Neural cell (in vitro differentiated cells): Measurements from ENCODE around the gene DNAJC15. TPM values are rescaled to one million over a fixed set of nuclear protein-coding genes. Genes with fewer than 3 reads are reported as not detected.
A peak's percentile ranks its signal among the peaks of the same experiment; 100 is the strongest.

ENCODE experiments used
- H2AFZ ChIP-seq: fragments of 200-600, 300-800 bp; sonication (generic), shearing (Covaris generic); 2 replicates; pipeline ENCODE4 v1.6.0; 2014; ENCODE audit warnings: low read depth, mild to moderate bottlenecking, antibody characterized with exemption, low read length, moderate library complexity
- H3F3A ChIP-seq: fragments of 200-600 bp; shearing (Covaris generic); 2 replicates; pipeline ENCODE4 v1.6.1; 2016; ENCODE audit warnings: mild to moderate bottlenecking, moderate library complexity, mixed read lengths, antibody characterized with exemption, low read length; ENCODE audit not compliant: insufficient read depth, poor library complexity, severe bottlenecking
- H3K27ac ChIP-seq: fragments of 200-600, 300-800 bp; sonication (generic), shearing (Covaris generic); 2 replicates; pipeline ENCODE4 v1.5.1; 2014; ENCODE audit warnings: mild to moderate bottlenecking, low read length, moderate library complexity
- H3K27me3 ChIP-seq: fragments of 300-800, 200-600 bp; sonication (generic), shearing (Covaris generic); 2 replicates; pipeline ENCODE4 v1.6.0; 2014; ENCODE audit warnings: mild to moderate bottlenecking, low read depth, low read length, moderate library complexity; ENCODE audit not compliant: insufficient read depth
- H3K36me3 ChIP-seq: fragments of 300-800, 200-600 bp; sonication (generic), shearing (Covaris generic); 2 replicates; pipeline ENCODE4 v1.5.1; 2014; ENCODE audit warnings: mild to moderate bottlenecking, antibody characterized with exemption, low read length, moderate library complexity; ENCODE audit not compliant: insufficient read depth
- H3K4me2 ChIP-seq: fragments of 300-800, 200-600 bp; sonication (generic), shearing (Covaris generic); 2 replicates; pipeline ENCODE4 v1.6.0; 2014; ENCODE audit warnings: mild to moderate bottlenecking, low read length
- H3K4me3 ChIP-seq: fragments of 300-800, 200-600 bp; sonication (generic), shearing (Covaris generic); 2 replicates; pipeline ENCODE4 v1.5.1; 2014; ENCODE audit warnings: mild to moderate bottlenecking, low read length, moderate library complexity
- H3K79me2 ChIP-seq: fragments of 200-600 bp; shearing (Covaris generic); replicated peaks from 2 replicates; pipeline ENCODE4 v1.6.0; 2014; ENCODE audit warnings: mild to moderate bottlenecking, low read length, moderate library complexity; ENCODE audit not compliant: insufficient read depth
- H3K9ac ChIP-seq: fragments of 300-800, 200-600 bp; sonication (generic), shearing (Covaris generic); 2 replicates; pipeline ENCODE4 v1.6.1; 2016; ENCODE audit warnings: mild to moderate bottlenecking, low read length, mixed read lengths
- H3K9me2 ChIP-seq: fragments of 200-600 bp; shearing (Covaris generic); 2 replicates; pipeline ENCODE4 v1.6.1; 2016; ENCODE audit warnings: mild to moderate bottlenecking, low read length, mixed read lengths; ENCODE audit not compliant: insufficient read depth
- H3K9me3 ChIP-seq: fragments of 200-600, 300-800 bp; sonication (generic), shearing (Covaris generic); 2 replicates; pipeline ENCODE4 v1.6.1; 2016; ENCODE audit warnings: mild to moderate bottlenecking, mixed run types, low read length, moderate library complexity, mixed read lengths
- H4K20me1 ChIP-seq: fragments of 200-600 bp; shearing (Covaris generic); 2 replicates; pipeline ENCODE4 v1.6.1; 2016; ENCODE audit warnings: mild to moderate bottlenecking, mixed run types; ENCODE audit not compliant: insufficient read depth
- CTCF ChIP-seq: fragments of 450-650 bp; IDR thresholded peaks from 2 replicates; pipeline ENCODE4 v1.5.1; 2014; ENCODE audit warnings: antibody characterized with exemption, mild to moderate bottlenecking, moderate library complexity; ENCODE audit not compliant: poor library complexity, severe bottlenecking
- EP300 ChIP-seq: fragments of 450-650 bp; conservative IDR thresholded peaks from 2 replicates; pipeline ENCODE4 v1.6.1; 2014; ENCODE audit warnings: antibody characterized with exemption, mild to moderate bottlenecking, moderate library complexity; ENCODE audit not compliant: poor library complexity, severe bottlenecking
- EZH2 ChIP-seq: fragments of 200-600, 300-800 bp; shearing (Covaris generic), sonication (generic); IDR thresholded peaks from 2 replicates; pipeline ENCODE4 v1.6.1; 2014; ENCODE audit warnings: antibody characterized with exemption, low read length, borderline replicate concordance, mild to moderate bottlenecking; ENCODE audit not compliant: insufficient read depth, poor library complexity, severe bottlenecking
- MXI1 ChIP-seq: fragments of 450-650 bp; conservative IDR thresholded peaks from 2 replicates; pipeline ENCODE4 v1.6.1; 2014; ENCODE audit warnings: antibody characterized with exemption, mild to moderate bottlenecking; ENCODE audit not compliant: poor library complexity, severe bottlenecking
- POLR2AphosphoS5 ChIP-seq: IDR thresholded peaks from 2 replicates; pipeline ENCODE4 v1.6.1; 2012
- RAD21 ChIP-seq: fragments of 450-650 bp; conservative IDR thresholded peaks from 2 replicates; pipeline ENCODE4 v1.6.1; 2014; ENCODE audit warnings: antibody characterized with exemption, mild to moderate bottlenecking, moderate library complexity
- SMC3 ChIP-seq: fragments of 450-650 bp; conservative IDR thresholded peaks from 2 replicates; pipeline ENCODE4 v1.6.1; 2014; ENCODE audit warnings: antibody characterized with exemption, mild to moderate bottlenecking, moderate library complexity; ENCODE audit not compliant: poor library complexity
- TAF1 ChIP-seq: IDR thresholded peaks from 2 replicates; pipeline ENCODE4 v1.6.1; 2012; ENCODE audit warnings: low read depth
- polyA plus RNA-seq: library from polyadenylated mRNA; depleted of rRNA; stranded (reverse); fragments of >200 nt; gene quantifications from 2 replicates; pipeline ENCODE4 v1.2.3, GENCODE V29; 2014
- TF ChIP-seq, protein P1 (sequence below): IDR thresholded peaks from 2 replicates; pipeline ENCODE4 v1.6.1; 2012; ENCODE audit warnings: borderline replicate concordance

DNAJC15 gene
- polyA plus RNA-seq, 1 donor from 2014 or later, result 0.84 TPM

GRCh38 chr13:43114504-43114903 lies 91.1 kb downstream of the DNAJC15 start:
- Histone ChIP-seq H3K36me3 (no peaks in the 10 kb centered on the region), H3K9ac (no peak overlapping the region), H3K27me3 (no peaks in the 10 kb centered on the region), H2AFZ (no peak overlapping the region), H3K4me2 (no peak overlapping the region), H3F3A (no peaks in the 10 kb centered on the region), H3K9me2 (no peaks in the 10 kb centered on the region), H3K79me2 (no peaks in the 10 kb centered on the region), H3K27ac (no peak overlapping the region), H4K20me1 (no peaks in the 10 kb centered on the region), H3K9me3 (no peaks in the 10 kb centered on the region), H3K4me3 (no peak overlapping the region)
- TF ChIP-seq POLR2AphosphoS5, result peak; percentile 11
- no peak for TF ChIP-seq MXI1

DNA sequence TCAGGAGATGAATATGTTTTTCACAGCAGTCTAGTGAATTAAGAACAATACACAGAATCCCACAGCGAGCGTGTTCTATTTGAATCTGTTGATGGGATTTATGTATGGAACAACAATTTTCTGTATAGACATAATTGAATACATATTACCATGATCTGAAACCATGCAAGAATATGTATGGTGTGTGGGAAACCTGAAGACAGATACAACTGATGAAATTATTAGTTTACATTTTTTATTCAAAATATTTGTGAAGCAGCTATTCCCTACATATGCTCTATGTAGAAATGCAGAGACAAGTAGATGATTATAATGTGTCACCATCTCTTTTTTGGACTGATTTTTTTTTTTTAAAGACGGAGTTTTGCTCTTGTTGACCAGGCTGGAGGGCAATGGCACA lies 91.8 kb downstream of the DNAJC15 start:
- no peak overlapping the region for H3K4me3 ChIP-seq
- H3K27me3 ChIP-seq, result no peaks in the 10 kb centered on the region
- no peaks in the 10 kb centered on the region for H3K9me3 ChIP-seq
- no peak overlapping the region for H2AFZ ChIP-seq
- no peaks in the 10 kb centered on the region for H3F3A ChIP-seq
- no peaks in the 10 kb centered on the region for H3K9me2 ChIP-seq
- no peak overlapping the region for H3K4me2 ChIP-seq
- no peak overlapping the region for H3K9ac ChIP-seq
- TF ChIP-seq, protein P1, sequence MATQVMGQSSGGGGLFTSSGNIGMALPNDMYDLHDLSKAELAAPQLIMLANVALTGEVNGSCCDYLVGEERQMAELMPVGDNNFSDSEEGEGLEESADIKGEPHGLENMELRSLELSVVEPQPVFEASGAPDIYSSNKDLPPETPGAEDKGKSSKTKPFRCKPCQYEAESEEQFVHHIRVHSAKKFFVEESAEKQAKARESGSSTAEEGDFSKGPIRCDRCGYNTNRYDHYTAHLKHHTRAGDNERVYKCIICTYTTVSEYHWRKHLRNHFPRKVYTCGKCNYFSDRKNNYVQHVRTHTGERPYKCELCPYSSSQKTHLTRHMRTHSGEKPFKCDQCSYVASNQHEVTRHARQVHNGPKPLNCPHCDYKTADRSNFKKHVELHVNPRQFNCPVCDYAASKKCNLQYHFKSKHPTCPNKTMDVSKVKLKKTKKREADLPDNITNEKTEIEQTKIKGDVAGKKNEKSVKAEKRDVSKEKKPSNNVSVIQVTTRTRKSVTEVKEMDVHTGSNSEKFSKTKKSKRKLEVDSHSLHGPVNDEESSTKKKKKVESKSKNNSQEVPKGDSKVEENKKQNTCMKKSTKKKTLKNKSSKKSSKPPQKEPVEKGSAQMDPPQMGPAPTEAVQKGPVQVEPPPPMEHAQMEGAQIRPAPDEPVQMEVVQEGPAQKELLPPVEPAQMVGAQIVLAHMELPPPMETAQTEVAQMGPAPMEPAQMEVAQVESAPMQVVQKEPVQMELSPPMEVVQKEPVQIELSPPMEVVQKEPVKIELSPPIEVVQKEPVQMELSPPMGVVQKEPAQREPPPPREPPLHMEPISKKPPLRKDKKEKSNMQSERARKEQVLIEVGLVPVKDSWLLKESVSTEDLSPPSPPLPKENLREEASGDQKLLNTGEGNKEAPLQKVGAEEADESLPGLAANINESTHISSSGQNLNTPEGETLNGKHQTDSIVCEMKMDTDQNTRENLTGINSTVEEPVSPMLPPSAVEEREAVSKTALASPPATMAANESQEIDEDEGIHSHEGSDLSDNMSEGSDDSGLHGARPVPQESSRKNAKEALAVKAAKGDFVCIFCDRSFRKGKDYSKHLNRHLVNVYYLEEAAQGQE, result no peak
- TF ChIP-seq POLR2AphosphoS5 (no peak), EP300 (no peak), EZH2 (no peak), RAD21 (no peak), SMC3 (no peak), MXI1 (no peak), CTCF (no peak), TAF1 (no peak)
- no peaks in the 10 kb centered on the region for H3K79me2 ChIP-seq
- no peaks in the 10 kb centered on the region for H3K36me3 ChIP-seq
- no peaks in the 10 kb centered on the region for H4K20me1 ChIP-seq
- no peak overlapping the region for H3K27ac ChIP-seq

DNA sequence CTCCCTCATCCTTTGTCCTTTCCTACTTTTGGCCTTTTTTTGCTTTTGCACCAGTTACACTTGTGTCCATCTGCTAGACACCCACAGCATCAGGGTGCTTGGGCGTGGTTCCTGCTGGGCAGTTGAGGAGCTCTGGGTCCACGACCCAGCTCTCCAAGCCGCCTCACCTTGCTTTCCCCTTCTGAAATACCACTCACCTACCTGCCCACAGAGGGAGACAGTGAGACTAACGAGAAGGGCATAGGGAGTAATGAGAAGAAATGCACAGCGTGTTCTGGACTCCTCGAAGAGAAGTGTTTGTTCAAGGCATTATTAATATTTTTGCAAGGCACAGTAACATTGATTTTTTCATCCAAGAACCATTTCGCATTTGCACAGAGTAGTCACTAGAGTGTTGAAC lies 92.9 kb downstream of the DNAJC15 start:
- H3K4me2 ChIP-seq, result no peak overlapping the region
- H3K27ac ChIP-seq, result no peak overlapping the region

More for the DNA sequence above, 92.9 kb downstream of the DNAJC15 start:
- Histone ChIP-seq H3K36me3 (no peaks in the 10 kb centered on the region), H2AFZ (no peak overlapping the region), H3K79me2 (no peaks in the 10 kb centered on the region), H3F3A (no peaks in the 10 kb centered on the region), H3K9me3 (no peaks in the 10 kb centered on the region), H4K20me1 (no peaks in the 10 kb centered on the region), H3K27me3 (no peaks in the 10 kb centered on the region), H3K9me2 (no peaks in the 10 kb centered on the region), H3K4me3 (no peak overlapping the region), H3K9ac (no peak overlapping the region)
- no peak for TF ChIP-seq RAD21
- TF ChIP-seq SMC3, result no peak
- no peak for TF ChIP-seq EP300
- TF ChIP-seq POLR2AphosphoS5, result no peak
- no peak for TF ChIP-seq CTCF
